ENCODE measurements around the gene PLCB2. TPM values are rescaled to one million over a fixed set of nuclear protein-coding genes. Genes with fewer than 3 reads are reported as not detected.

Gene PLCB2
- total RNA-seq, 3 donors from 2014 or later (not counting 1 experiment from before 2014, with no cell fraction given), result 345 to 440 (median 432) TPM

- intact Hi-C loops (cut with micrococcal nuclease), result no loop called here
- Histone ChIP-seq H3K27me3 (ENCODE audit: control insufficient read depth, insufficient read depth, low read length) (no peaks in the 10 kb centered on the region), H3K4me1 (ENCODE audit: control insufficient read depth, insufficient read depth, low read length) (peaks cover 25% of the 10 kb centered on the region), H3K4me3 (ENCODE audit: low read length) (no peak overlapping the region), H3K36me3 (ENCODE audit: control insufficient read depth, insufficient read depth, low read length) (no peaks in the 10 kb centered on the region), H3K27ac (ENCODE audit: low read length) (no peak overlapping the region), H3K9me3 (ENCODE audit: control insufficient read depth, insufficient read depth, low read length) (no peaks in the 10 kb centered on the region)
- TF ChIP-seq CTCF (IDR thresholded peaks at IDR 0.05), result no peak
- Mint-ChIP-seq H3K36me3 (no peaks in the 10 kb centered on the region), H3K4me1 (peaks cover 0 to 5% of the 10 kb centered on the region in 2 donors), H3K27ac (no peak overlapping the region), H3K4me3 (no peak overlapping the region), H3K9me3 (no peaks in the 10 kb centered on the region), H3K27me3 (ENCODE audit: low read depth in 2 of 2) (no peaks in the 10 kb centered on the region)
- ATAC-seq, result no peak
- DNase-seq, result no peak
- 77% methylated on average over 7 of the region's 7 CpGs for WGBS (ENCODE audit: insufficient coverage)
Measured at GRCh38 chr15:40342416-40343320, 34.9 kb upstream of the PLCB2 start.

- Histone ChIP-seq H3K27me3 (ENCODE audit: control insufficient read depth, insufficient read depth, low read length) (no peaks in the 10 kb centered on the region), H3K27ac (ENCODE audit: low read length) (no peak within 1 kb of the TSS), H3K36me3 (ENCODE audit: control insufficient read depth, insufficient read depth, low read length) (no peaks in the 10 kb centered on the region), H3K4me1 (ENCODE audit: control insufficient read depth, insufficient read depth, low read length) (peaks cover 26% of the 10 kb centered on the region), H3K4me3 (ENCODE audit: low read length) (no peak within 1 kb of the TSS), H3K9me3 (ENCODE audit: control insufficient read depth, insufficient read depth, low read length) (no peaks in the 10 kb centered on the region)
- no peak for DNase-seq
- Mint-ChIP-seq H3K27me3 (ENCODE audit: low read depth in 2 of 2) (peaks cover 0 to 2% of the 10 kb centered on the region in 2 donors), H3K27ac (no peak within 1 kb of the TSS), H3K4me3 (no peak within 1 kb of the TSS), H3K36me3 (no peaks in the 10 kb centered on the region), H3K9me3 (no peaks in the 10 kb centered on the region), H3K4me1 (peaks cover 0 to 10% of the 10 kb centered on the region in 2 donors)
- ATAC-seq, result no peak
- WGBS (ENCODE audit: insufficient coverage), result 58% methylated on average over 17 of the region's 17 CpGs
- intact Hi-C loops (cut with micrococcal nuclease), result no loop called here
- TF ChIP-seq CTCF (IDR thresholded peaks at IDR 0.05), result no peak
Measured at GRCh38 chr15:40340740-40341400, 33.1 kb upstream of the PLCB2 start, which contains the start of gene CCDC9B. Gene CCDC9B, minus strand, starts transcription at chr15:40340939. Its CDS starts 120 bp downstream, at chr15:40340819.

GRCh38 chr15:40340038-40340739 lies 32.5 kb upstream of the PLCB2 start:
- no peak overlapping the region for H3K4me3 Mint-ChIP-seq
- H3K36me3 ChIP-seq (ENCODE audit: control insufficient read depth, insufficient read depth, low read length), result no peaks in the 10 kb centered on the region
- no peak for DNase-seq
- no peaks in the 10 kb centered on the region for H3K9me3 ChIP-seq (ENCODE audit: control insufficient read depth, insufficient read depth, low read length)
- H3K27me3 ChIP-seq (ENCODE audit: control insufficient read depth, insufficient read depth, low read length), result no peaks in the 10 kb centered on the region
- H3K27ac ChIP-seq (ENCODE audit: low read length), result no peak overlapping the region
- H3K36me3 Mint-ChIP-seq, result no peaks in the 10 kb centered on the region
- intact Hi-C loops (cut with micrococcal nuclease), result no loop called here
- peaks cover 27% of the 10 kb centered on the region for H3K4me1 ChIP-seq (ENCODE audit: control insufficient read depth, insufficient read depth, low read length)
- H3K4me3 ChIP-seq (ENCODE audit: low read length), result no peak overlapping the region
- peaks cover 0 to 10% of the 10 kb centered on the region in 2 donors for H3K4me1 Mint-ChIP-seq
- no peak for TF ChIP-seq CTCF (IDR thresholded peaks at IDR 0.05)
- no peak for ATAC-seq
- H3K27me3 Mint-ChIP-seq (ENCODE audit: low read depth in 2 of 2), result peaks cover 0 to 2% of the 10 kb centered on the region in 2 donors
- no peaks in the 10 kb centered on the region for H3K9me3 Mint-ChIP-seq
- no peak overlapping the region for H3K27ac Mint-ChIP-seq
- WGBS (ENCODE audit: insufficient coverage), result 87% methylated on average over 14 of the region's 14 CpGs
